Thoracic aorta (tissue), 2 donors: ENCODE data around the gene ABCA12. TPM values are rescaled to one million over a fixed set of nuclear protein-coding genes. Genes with fewer than 3 reads are reported as not detected.

Experiments used
- ATAC-seq: fragments of 150-250 bp; one replicate; pipeline ENCODE4 v1.8.0; 2017; ENCODE audit warnings: low read depth; ENCODE audit not compliant: insufficient number of reproducible peaks, low FRiP score
- DNase-seq: peaks from one replicate; pipeline ENCODE4 v3.0.0-alpha.2; 2020; ENCODE audit warnings: low spot score
- H3K27ac ChIP-seq, 2 donors: fragments of 200-600 bp; sonication (generic); 1 replicate in 1 of 2; 2 replicates in 1 of 2; pipeline ENCODE4 v1.5.1; 2016; ENCODE audit warnings: mild to moderate bottlenecking in 2 of 2, moderate library complexity in 2 of 2
- H3K27me3 ChIP-seq: fragments of 200-600 bp; sonication (generic); replicated peaks from 2 replicates; pipeline ENCODE4 v1.6.0; 2016; ENCODE audit warnings: mild to moderate bottlenecking; ENCODE audit not compliant: insufficient read depth
- H3K36me3 ChIP-seq: fragments of 200-600 bp; sonication (generic); one replicate; pipeline ENCODE4 v1.5.1; 2016
- H3K4me1 ChIP-seq, 2 donors: fragments of 200-600 bp; sonication (generic); 1 replicate in 1 of 2; 2 replicates in 1 of 2; pipeline versions ENCODE4 v1.5.1 to v1.6.0; 2016; ENCODE audit warnings: low read depth in 2 of 2, mild to moderate bottlenecking in 1 of 2; ENCODE audit not compliant: control insufficient read depth in 1 of 2
- H3K4me3 ChIP-seq: fragments of 200-600 bp; sonication (generic); 2 replicates; pipeline ENCODE4 v1.5.1; 2016; ENCODE audit warnings: mild to moderate bottlenecking
- H3K9me3 ChIP-seq: fragments of 200-600 bp; sonication (generic); 2 replicates; pipeline ENCODE4 v1.5.1; 2016
- total RNA-seq, 2 donors: library from RNA; depleted of rRNA; stranded (reverse); fragments of >200 nt; gene quantifications; one replicate each; pipeline versions ENCODE4 v1.1.0 to v1.2.3, GENCODE V29; 2016
- TF ChIP-seq, protein P1 (sequence below): fragments of 200-600 bp; sonication (generic); IDR thresholded peaks from one replicate; pipeline ENCODE4 v1.5.1; 2019; ENCODE audit warnings: antibody characterized with exemption

Gene ABCA12
- total RNA-seq, 2 donors from 2014 or later = 0.14 TPM; not detected in 1

DNA sequence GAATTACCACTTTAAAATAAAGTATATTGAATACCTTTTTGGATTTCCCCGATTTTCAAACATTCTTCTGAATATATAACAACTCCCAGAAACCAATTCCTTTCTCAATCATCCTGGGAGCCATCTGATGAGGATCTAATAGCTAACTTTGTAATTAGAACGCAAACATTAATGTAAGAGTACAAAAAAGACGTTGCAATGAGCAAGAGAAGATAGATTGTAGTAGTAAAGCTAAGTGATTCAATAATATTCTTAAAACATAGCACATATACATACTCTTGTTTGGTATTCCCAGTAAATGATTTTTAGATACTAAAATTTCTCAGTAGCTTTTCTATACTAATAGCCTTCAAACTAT, 1.1 kb downstream of the ABCA12 start:
- Histone ChIP-seq H3K27ac (no peak overlapping the region), H3K4me1 (peaks cover 0 to 5% of the 10 kb centered on the region in 2 donors), H3K27me3 (no peaks in the 10 kb centered on the region), H3K36me3 (no peaks in the 10 kb centered on the region), H3K4me3 (no peak overlapping the region), H3K9me3 (peaks cover 3% of the 10 kb centered on the region)
- ATAC-seq (no peak), DNase-seq (no peak)
- TF ChIP-seq, protein P1, sequence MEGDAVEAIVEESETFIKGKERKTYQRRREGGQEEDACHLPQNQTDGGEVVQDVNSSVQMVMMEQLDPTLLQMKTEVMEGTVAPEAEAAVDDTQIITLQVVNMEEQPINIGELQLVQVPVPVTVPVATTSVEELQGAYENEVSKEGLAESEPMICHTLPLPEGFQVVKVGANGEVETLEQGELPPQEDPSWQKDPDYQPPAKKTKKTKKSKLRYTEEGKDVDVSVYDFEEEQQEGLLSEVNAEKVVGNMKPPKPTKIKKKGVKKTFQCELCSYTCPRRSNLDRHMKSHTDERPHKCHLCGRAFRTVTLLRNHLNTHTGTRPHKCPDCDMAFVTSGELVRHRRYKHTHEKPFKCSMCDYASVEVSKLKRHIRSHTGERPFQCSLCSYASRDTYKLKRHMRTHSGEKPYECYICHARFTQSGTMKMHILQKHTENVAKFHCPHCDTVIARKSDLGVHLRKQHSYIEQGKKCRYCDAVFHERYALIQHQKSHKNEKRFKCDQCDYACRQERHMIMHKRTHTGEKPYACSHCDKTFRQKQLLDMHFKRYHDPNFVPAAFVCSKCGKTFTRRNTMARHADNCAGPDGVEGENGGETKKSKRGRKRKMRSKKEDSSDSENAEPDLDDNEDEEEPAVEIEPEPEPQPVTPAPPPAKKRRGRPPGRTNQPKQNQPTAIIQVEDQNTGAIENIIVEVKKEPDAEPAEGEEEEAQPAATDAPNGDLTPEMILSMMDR = no peak

DNA sequence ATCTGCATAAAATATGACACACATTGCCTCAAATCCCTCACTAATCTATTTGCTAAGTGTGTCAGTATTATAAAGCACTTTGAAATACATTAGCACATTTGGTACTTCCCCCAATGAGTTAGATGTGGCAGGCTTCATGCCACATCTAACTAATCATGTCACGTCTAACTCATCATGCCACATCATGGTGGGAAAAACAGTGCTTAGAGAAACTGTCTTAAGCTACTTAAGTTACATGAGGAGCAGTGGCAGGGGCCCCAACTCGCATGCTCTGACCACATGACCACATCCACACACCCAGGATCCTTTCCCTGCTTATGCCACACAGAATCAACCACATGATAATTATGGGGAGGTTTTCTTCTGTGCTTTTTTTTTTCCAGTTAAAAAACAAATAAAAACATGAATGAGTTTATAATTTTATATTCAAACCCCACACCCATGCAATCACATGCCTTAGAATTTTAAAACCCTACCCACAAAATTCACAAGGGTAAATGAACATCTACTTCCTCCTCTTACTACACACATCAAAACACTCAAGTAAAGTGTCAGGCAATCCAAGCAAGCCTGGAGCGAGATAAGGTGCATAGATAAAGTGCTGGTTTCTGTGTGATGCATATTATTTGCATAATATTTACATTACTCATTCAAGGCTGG, 1.6 kb downstream of the ABCA12 start:
- Histone ChIP-seq H3K36me3 (no peaks in the 10 kb centered on the region), H3K27me3 (no peaks in the 10 kb centered on the region), H3K27ac (no peak overlapping the region), H3K4me1 (peaks cover 0 to 5% of the 10 kb centered on the region in 2 donors), H3K9me3 (peaks cover 3% of the 10 kb centered on the region), H3K4me3 (no peak overlapping the region)
- TF ChIP-seq, protein P1 = no peak
- ATAC-seq (no peak), DNase-seq (no peak)

DNA sequence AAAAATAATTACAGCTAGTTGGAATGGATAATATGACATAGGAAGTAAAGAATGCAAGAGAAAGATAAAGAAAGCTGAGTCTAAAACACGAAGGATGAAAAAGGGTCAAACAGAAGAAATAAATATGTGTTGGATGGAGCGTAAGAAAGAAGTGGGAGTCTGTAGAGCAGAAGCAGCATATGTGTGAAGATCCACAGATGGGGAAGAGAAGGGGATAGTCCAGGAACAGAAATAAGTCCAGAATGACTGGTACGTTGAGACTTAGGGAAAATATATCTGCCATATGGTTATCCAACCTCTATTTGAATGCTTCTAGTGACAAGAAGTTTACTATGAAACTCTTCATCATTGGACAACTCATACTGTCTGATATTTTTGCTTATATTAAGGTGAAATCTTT, 18.0 kb downstream of the ABCA12 start:
- Histone ChIP-seq H3K27ac (no peak overlapping the region), H3K36me3 (no peaks in the 10 kb centered on the region), H3K9me3 (no peaks in the 10 kb centered on the region), H3K4me1 (no peaks in the 10 kb centered on the region), H3K27me3 (no peaks in the 10 kb centered on the region), H3K4me3 (no peak overlapping the region)
- DNase-seq (no peak), ATAC-seq (no peak)
- TF ChIP-seq, protein P1 = no peak

- TF ChIP-seq, protein P1 = no peak
- no peaks in the 10 kb centered on the region for H3K36me3 ChIP-seq
- no peak for ATAC-seq
- DNase-seq = no peak
- no peak overlapping the region for H3K4me3 ChIP-seq
- H3K4me1 ChIP-seq = no peaks in the 10 kb centered on the region
- H3K27me3 ChIP-seq = no peaks in the 10 kb centered on the region
- no peaks in the 10 kb centered on the region for H3K9me3 ChIP-seq
- no peak overlapping the region for H3K27ac ChIP-seq
Observed at GRCh38 chr2:215119847-215120246, 18.6 kb downstream of the ABCA12 start.

- no peak for DNase-seq
- no peak for ATAC-seq
- no peaks in the 10 kb centered on the region for H3K36me3 ChIP-seq
- no peak overlapping the region for H3K4me3 ChIP-seq
- H3K27ac ChIP-seq = no peak overlapping the region
- no peaks in the 10 kb centered on the region for H3K9me3 ChIP-seq
- no peaks in the 10 kb centered on the region for H3K27me3 ChIP-seq
- H3K4me1 ChIP-seq = no peaks in the 10 kb centered on the region
- TF ChIP-seq, protein P1 = no peak
Observed at GRCh38 chr2:215110918-215111317, 27.5 kb downstream of the ABCA12 start.
